A549 treated with Mapracorat at 1 μM for 4 hours (cell line): ENCODE results near the gene SRD5A1. TPM values are rescaled to one million over a fixed set of nuclear protein-coding genes. Genes with fewer than 3 reads are reported as not detected.

Experiments
- total RNA-seq: library from RNA; stranded (reverse); fragments of 200-300 nt; extraction: Qiagen RNA extraction; gene quantifications from 5 replicates; pipeline ENCODE4 v1.2.3, GENCODE V29; 2022

The SRD5A1 gene, protein sequence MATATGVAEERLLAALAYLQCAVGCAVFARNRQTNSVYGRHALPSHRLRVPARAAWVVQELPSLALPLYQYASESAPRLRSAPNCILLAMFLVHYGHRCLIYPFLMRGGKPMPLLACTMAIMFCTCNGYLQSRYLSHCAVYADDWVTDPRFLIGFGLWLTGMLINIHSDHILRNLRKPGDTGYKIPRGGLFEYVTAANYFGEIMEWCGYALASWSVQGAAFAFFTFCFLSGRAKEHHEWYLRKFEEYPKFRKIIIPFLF
- 15.6 to 32.1 TPM (median 29.2 TPM) in 5 replicates for total RNA-seq

DNA sequence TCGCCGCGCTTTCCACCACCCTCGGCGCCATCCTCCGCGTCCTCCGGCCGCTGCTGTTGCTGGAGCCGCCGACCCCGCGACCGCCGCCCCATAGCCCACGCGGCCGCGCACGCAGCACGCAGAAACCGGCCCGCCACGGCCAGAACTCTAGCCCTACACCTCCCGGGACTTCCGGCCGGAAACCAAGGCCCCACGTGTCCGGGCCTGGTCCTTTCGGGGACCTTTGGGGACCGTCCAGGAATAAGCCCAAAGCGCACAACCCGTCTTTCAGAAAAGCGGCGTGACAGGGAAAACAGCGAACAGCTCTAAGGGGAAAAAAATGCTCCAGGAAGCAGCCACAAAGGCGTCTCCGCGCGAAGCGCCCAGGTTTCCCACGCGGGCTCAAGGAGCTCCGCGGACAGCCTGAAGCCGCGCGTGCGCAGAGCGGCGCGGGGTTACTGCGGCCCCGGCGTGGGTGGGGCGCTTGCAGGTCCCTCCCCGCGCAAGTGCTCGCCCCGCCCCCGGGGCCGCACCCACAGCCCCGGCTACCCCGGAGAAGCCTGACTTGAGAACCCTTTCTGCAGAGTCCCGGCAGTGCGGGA, at the start of gene SRD5A1, which contains the start of gene NSUN2:
SRD5A1 (plus strand) TSS at position 553 of the 581 bp plus-strand sequence. CDS start 137 bp downstream, outside the sequence.
NSUN2 (minus strand) TSS at position 157 of the 581 bp plus-strand sequence; CDS start at position 92, 65 bp downstream.

DNA sequence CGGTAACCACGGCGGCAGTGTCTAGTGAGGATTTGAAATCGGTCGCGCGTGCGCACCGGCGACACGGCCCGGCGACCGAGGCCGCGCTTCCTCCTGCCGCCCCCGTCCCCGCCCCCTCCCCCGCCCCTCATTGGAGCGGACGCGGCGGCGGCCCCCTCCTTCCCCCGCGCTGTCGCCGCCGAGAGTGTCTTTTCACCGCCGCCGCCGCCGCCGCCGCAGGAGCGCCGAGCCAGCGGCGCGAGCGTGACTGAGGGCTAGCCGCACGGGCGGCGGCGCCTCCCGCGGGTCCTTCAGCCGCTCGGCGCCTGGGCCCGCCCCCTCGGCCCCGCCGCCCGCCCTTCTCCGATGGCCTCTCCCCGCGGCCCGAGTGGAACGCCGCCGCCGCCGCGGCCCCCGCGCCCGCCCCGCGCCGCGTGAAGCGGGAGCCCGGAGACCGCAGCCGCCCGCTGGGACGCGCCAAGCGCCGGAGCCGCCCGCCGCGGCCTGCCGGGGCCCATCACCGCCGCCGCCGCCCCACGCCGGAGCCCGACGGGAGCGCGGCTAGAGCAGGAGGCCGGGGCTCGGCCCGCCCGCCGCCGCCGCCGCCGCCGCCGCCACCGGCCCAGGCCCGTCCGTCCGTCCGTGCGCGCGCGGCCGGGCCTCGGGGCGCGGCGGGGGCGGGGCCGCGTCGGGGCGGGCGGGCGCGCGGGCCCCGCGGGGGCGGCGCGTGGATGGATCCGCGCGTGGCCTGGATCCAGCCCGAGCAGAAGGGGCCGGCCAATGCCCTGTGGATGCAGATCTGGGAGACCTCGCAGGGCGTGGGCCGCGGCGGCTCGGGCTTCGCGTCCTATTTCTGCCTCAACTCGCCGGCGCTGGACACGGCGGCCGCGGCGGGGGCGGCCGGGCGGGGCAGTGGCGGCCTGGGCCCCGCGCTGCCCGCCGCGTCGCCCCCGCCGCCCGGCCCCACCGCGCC, 80.3 kb downstream of the SRD5A1 start, which contains the start of gene TENT4A:
TENT4A (plus strand) TSS at position 159 of the 952 bp plus-strand sequence; CDS start at position 711, 552 bp downstream.

Other genes with a start within 250 kb of the SRD5A1 start
- 0.72 to 1.2 TPM (median 0.87 TPM) in 5 replicates for gene UBE2QL1, start 184.6 kb upstream of the SRD5A1 start, total RNA-seq
- gene NSUN2, start 396 bp upstream of the SRD5A1 start, total RNA-seq = 89.3 to 95.3 TPM (median 92.7 TPM) in 5 replicates
- gene TENT4A, start 80.0 kb downstream of the SRD5A1 start, total RNA-seq = 17.3 to 23.9 TPM (median 22.5 TPM) in 5 replicates